NT2/D1 (cell line): ENCODE data around the gene BRINP3.

ENCODE experiments used
- SUZ12 ChIP-seq: IDR thresholded peaks from 2 replicates; pipeline ENCODE4 v1.6.1; 2011; ENCODE audit not compliant: insufficient read length, insufficient read depth; ENCODE audit errors: extremely low read depth
- YY1 ChIP-seq: IDR thresholded peaks from 2 replicates; pipeline ENCODE4 v1.6.1; 2011; ENCODE audit not compliant: insufficient read length, insufficient read depth
- ZNF274 ChIP-seq: IDR thresholded peaks from 2 replicates; pipeline ENCODE4 v1.6.1; 2011; ENCODE audit warnings: mild to moderate bottlenecking, low read depth, low read length

DNA sequence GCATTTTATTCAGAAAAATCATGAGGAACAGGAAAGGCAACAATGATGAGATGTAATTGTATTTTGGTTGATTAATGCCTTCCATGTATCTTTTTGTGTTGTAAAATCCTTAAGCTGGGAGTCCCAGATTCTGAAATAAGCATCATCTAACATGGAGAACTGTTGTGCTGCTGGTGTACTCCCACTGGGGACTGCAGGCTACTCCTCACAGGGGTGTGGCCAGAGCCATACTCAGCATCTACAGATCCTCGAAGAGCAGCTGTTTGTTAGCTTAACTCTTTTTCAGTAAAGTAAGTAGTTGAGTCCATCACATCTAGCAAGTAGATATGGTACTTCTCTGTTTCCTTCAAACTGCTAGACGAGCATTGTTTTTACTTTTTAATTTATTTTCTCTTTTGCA is 358.0 kb downstream of the BRINP3 start:
- TF ChIP-seq ZNF274 = no peak
- TF ChIP-seq YY1 = no peak
- TF ChIP-seq SUZ12 = no peak
